Activated CD8-positive, alpha-beta memory T cell treated with anti-CD3 and anti-CD28 coated beads, Interleukin-2, amount 50 U/mL, for 1 hour (primary cell): Measurements from ENCODE around the gene TTC23.

ENCODE experiments used
- DNase-seq: peaks from one replicate; pipeline ENCODE4 v3.0.0-alpha.2; 2020; ENCODE audit errors: extremely low read depth

Gene TTC23, protein sequence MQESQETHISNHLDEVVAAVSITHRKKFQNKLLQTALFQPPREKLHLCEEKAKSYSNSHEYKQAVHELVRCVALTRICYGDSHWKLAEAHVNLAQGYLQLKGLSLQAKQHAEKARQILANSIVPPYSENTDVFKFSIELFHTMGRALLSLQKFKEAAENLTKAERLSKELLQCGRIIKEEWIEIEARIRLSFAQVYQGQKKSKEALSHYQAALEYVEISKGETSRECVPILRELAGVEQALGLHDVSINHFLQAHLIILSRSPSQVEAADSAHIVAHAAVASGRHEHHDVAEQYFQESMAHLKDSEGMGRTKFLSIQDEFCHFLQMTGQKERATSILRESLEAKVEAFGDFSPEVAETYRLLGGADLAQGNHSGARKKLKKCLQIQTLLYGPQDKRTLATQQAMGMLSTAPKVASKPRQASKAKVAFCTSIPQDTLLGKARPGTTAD

DNA sequence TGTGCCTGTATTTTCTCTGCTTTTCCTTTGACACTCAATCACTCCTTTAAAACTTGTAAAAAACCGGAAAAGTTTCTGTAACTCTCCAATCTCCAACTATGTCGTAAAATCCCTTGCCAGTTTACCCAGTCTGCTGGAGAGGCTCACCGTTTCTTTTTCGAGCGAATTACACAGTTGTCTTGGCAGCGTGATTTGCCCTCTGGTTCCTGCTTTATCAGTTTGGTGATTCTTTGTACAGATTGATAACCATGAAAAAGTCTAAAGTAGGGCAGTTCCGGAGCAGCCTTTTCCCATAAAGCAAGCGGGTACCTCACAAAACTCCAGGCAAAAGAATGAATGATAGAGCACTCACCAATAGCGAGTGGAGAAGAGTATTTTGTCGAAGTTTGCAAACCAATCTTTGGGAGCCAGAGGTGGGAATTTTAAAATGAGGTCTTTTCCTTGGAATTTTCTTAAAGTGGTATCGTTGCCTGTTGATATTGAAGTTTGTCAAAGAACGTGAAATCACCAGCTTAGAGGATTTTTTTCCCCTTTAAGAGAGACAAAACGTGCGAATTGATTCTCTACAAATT, at the start of gene TTC23:
TTC23 (minus strand) TSS at position 312 of the 572 bp plus-strand sequence. CDS start 20,869 bp downstream, outside the sequence.
- DNase-seq, result no peak

DNA sequence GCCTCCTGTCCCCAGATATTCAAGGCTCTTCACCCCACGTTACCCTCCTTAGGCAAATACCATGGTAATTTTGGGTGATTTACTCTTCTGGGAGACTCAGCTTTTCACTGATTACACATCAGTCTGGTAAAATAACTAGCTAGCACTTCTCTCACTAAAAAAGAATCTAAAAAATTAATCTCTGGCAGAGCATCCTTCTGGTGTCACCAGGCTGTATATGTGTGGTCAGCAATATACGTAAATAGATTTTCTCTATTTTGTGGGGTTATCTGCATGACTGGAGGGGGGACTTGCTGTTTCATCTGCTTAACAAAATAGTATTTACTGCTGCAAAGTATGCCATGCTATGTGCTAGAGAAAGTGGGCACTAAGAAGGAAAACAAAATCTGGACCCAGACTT, 47.0 kb upstream of the TTC23 start:
- DNase-seq, result no peak

DNA sequence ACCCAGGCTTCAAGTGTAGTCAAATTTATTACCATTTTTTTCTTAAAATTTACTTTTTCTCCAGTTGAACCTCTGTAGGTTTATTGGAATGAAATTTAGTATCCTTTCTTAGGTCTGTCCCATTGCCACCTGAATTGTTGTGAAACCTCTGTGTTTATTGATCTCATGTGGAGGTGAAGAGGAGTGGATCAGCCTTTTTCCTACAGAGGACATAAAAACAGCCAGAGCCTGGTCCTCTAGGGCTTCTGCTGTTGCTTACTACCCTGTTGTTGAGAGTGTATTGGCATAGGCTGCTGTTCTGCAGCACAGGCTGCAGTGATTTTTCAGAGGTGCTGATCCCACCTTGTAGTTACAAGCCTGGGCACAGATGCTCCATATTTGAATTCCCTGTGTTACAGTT, 46.5 kb upstream of the TTC23 start:
- DNase-seq, result no peak

DNA sequence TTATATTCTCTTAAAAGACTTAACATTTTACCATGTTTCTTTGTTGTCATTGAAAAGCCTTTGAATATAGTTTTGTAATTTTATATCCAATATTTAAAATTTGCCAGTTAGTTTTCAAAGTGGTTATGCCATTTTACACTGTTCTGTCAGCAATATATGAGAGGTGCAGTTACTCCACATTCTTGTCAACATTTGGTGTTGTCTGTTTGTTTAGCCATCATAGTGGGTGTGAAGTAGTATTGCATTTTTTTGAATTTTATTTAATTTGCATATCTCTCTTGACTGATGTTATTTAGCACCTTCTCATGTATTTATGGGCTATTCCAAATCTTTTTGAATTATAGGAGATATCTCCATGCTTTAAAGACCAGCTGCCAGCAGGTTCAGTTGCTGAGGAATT, 42.3 kb upstream of the TTC23 start:
- DNase-seq, result no peak

DNA sequence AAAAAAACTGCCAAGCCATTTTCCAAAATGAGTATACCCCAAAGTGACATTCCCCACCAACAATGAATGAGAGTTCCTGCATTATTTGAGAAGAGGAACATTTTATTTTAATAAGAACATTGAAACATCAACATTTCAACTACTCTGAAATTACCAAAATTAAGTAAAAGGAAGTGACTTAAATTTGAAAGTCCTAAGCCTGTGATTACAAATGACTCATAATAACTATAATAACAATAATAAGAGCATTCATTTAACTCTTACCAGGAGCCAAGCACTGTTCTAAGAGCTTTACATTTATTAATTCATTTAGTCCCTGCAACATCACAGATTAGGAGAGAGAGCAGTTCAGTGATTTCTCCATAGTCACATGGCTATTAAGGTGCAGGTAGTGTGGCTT, 34.3 kb upstream of the TTC23 start:
- DNase-seq, result no peak

DNA sequence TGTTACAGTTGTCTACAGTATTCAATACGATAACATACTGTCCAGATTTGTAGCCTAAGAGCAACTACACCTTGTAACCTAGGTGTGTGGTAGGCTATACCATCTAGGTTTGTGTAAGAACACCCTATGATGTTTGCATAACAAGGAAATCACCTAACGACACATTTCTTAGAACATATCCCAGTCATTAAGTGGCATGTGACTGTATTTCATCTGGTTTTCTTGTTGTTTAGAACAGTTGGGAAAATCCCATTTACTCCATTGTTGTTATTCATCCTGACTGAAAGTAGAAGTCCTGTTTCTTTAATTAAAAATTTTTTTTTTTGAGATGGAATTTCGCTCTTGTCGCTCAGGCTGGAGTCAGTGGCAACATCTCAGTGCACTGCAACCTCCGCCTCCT, 33.2 kb upstream of the TTC23 start:
- DNase-seq, result no peak

DNA sequence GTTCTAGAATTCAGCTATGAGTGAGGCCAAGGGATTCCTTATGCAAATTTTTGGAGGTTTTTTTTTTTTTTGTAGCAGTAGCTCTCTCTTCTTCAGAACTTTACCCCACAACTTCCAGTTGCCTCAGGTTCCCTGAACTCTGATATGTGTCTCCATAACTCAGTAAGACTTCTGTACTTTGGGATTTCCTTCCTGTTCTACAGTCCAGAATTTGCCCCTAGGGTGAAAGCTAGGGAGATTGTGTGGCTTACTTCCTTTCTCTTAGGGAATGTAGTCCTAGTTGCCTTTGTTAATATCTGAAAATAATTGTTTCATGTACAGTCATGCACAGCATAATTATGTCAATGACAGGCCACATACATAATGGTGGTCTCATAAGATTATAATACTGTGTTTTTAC, 32.7 kb upstream of the TTC23 start:
- no peak for DNase-seq

DNA sequence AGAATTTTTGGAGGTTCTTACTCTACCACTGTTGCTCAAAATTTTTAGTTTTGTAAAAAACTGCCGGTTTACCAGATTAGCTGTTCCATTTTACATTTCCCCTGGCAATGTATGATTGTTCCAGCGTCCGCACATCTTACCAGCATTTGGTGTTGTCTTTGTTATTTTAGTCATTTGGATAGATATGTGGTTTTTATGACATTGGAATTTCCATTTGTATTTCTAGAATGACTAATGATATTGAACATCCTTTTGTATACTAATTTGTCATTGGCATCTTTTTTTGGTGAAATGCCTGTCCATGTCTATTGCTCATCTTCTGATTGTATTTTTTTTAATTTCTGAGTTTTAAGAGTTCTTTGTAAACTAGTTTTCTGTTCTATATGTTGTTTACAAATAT, 30.4 kb upstream of the TTC23 start:
- no peak for DNase-seq

DNA sequence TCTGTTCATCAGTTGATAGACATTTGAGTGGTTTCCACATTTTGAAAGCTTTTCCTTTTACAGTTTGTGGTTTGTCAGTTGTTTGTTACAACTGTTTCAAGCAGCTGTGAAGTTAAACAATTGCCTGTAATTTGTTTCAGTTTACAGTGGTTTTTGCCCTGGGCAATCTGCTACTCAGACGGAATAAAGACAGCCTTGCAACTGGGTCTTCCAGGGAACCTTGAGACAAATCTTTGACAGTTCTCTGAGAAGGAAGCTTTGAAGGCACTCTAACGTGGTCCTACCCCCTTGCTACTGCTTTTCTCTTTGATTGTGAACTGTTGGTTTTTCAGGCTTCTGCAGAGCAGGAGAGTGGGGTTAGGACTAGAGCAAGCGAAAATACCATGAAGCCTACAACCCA, 29.9 kb upstream of the TTC23 start:
- DNase-seq, result no peak

DNA sequence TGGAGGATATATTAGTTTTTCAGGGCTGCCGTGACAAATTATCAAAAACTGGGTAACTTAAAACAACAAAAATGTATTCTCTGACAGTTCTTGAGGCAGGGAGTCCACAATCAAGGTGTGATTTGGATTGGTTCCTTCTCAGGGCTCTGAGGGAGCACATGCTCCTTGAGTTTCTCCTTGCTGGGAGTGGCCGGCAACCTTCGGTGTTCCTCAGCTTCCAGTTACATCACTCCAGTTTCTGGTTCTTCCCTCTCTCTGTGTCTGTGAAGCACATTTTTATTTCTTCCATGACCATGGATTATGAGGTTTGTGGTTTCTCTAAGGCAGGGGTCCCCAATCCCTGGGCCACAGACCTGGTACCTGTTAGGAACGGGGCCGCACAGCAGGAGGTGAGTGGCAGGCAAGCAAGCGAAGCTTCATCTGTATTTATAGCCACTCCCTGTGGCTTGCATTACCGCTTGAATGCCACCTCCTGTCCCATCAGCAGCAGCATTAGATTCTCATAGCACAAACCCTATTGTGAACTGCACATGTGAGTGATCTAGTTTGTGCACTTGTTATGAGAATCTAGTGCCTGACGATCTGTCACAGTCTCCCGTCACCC, 26.2 kb upstream of the TTC23 start:
- no peak for DNase-seq

DNA sequence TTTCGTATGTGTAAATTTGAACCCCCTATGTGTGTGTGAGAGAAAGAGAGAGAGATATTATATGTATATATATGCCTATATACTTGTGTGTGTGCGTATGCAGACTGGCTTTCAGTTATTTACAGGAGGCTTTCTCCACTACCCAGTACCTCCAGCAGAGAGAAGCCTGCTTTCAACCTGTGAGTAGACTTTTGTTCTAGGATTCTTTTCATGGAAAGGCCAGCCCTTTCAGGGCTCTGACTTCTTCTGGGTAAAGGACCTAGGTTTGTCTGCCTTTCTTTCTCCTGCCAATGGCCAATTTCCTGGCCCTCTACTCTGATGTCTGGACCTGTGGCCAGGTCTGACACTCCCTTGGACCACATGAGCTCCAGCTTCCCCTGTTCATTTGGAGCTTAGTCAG, 25.7 kb upstream of the TTC23 start:
- no peak for DNase-seq

DNA sequence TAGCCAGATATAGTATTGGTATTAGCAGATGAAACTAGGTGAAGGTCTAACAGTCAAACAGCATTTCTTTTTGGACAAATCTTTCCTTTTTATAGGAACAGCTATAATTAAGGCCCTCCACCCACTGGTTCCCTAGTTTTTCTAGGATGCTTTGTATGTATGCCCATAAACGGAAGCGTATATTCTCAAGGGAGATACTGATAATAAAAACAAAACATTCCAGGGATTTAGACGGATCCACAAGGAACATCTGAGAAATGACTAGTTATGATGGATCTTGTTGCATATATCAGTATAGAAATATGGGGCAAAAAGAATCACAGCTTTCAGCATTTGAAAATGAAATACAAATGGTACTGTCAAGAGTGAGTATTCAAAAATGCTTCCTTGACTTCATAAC, 24.4 kb upstream of the TTC23 start:
- no peak for DNase-seq

DNA sequence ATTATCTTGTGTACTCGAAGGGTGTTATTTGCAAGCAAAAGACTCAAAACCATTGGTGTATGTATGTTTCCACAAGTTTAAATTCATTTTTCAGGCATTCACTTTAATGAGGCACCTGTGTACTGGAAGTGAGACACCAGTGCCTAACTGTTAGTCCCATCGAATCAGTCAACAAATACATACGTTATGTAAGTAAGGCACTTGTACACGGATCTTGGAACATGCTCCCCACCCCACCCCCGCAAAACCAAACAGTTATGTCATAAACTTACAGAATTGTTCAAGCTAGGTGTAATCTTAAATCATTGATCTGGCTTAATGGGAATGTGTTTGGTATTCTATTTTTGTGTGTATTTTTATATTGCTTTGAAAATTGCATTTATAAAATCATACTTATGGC, 19.1 kb upstream of the TTC23 start:
- no peak for DNase-seq

DNA sequence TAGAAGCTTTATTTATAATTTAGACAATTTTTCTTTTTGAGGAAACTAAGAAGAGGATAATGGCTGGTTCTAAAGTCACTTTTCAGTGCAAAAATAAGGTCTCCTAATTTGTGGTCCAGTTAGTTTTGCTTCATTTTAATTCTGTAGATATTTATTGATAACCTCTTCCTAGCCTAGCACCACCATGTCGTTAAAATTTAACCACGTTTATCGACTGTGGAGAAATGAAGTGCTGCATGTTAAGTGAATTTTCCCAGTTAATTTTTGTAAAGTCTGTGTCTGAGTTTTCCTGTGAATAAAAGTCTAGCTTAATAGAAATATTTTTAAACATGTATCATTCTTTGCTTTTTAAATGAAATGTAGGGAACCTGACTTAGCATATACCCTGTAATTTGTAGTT, 18.6 kb upstream of the TTC23 start:
- DNase-seq, result no peak

DNA sequence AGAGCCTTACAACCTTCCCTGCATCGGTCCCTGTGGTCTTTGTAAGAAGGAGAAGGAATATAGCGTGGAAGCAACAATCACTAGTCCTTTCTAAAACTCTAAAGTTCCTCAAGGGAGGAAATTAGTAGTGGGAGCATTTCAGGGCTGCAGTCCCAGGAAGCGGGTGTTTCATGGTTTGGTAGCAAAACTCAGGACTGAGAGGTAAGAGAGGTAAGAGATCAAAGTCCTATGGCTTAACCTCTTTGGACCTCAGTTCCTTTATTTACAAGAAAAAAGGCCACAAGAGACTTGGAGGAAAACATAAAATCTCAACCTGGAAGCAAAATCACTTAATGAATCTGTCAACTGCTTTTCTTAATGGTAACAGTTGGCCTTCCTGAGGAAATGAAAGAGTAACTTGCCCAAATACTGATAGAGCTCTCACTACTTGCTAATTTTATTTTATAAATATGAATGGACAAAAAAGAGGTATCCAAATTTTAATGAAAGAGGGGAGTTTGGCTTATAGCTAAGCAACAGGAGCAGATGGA, 16.2 kb upstream of the TTC23 start:
- DNase-seq, result no peak

DNA sequence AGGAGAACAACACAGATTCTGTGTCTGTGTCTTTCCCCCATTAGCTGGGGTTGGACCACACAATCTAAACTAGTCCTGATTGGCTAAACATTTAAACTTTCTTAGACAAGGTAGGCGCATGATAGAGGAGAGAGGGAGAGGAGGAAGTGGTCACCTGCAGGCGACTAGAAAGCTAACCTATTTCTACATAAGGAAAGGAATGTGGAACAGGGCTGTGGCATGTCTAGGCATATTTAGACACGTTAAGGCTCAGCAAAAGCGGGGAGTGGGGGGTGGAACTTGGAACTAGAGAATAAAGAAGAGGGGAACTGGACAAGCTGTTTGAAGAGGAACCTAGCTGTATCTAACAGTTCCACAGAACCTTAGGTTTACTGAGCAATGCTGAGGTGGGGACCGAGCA, 14.7 kb upstream of the TTC23 start:
- DNase-seq, result no peak

DNA sequence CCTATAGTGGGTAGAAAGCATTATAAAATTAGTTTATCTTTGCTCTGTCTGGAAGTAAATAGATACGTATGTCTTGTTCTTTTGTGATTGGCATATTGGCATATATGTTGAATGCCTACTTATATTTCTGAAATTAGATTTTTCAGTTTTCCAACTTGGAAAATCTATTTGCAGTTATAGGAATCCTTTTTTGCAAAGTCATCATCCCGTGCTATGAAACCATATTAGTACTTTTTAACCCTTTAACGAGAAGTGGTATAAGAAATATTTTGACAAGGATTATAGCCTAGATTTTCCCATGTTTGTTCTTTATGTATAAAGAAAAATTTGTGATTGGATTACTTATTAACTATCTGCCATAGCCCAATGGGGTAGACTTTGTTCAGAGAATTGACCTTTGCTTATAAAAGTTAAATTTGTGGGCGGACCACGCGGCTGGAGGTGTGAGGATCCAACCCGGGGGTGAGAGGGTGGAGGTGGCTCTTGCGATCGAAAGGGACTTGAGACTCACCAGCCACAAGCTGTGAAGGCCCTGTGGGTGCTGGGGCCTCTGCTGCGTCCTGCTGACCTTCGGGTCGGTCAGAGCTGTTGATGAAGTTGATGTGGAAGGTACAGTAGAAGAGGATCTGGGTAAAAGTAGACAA, 7.8 kb upstream of the TTC23 start:
- DNase-seq, result no peak

DNA sequence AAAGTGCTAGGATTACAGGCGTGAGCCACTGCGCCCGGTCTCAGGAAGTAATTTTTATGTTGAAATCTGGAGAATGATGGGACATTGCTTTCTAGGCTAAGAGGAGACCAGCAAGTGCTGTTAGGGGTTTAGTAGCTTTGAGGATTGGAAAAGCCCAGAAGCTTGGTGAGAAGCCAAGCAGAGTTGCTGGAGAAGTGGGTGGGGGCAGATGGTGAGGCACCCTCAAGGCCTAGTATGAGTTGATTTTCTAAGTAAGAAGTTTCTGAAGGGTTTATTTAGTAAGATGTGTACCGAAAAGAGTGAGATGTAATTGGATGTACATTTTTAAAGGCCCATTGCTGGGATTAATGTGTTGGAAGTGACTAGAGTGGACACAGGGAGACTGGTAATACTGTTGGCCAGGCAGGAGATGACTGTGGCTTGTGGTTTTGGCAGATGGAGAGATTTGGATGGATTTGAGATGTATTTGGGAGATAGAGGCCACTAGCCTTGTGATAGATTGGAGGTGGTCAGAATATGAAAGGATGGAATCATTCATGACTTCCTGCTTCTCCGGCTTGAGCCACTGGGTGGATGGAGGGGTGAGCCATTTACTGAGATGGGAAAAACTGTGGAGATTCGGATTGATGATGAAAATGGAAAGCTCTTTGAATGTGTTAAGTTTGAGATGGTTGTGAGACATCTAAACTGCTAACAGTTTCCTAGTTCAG, 4.2 kb upstream of the TTC23 start:
- no peak for DNase-seq

DNA sequence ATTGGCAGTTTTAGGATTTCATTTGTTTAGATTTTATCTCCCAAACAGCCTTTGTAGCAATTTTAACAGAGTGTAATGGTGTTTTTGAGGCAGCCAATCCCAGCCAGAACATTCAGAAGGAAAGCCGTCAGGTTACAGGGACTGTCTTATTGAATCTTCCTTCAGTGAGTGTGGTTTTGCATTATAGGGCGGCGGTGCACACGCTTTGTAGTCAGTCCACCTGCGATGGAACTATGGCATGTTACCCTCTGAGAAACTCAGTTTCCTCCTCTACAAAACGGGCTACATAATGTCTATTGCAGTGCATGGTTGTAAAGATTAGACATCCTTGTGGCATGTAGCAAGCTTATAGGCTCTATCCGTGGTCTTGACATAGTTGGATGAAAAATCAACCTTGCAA, 2.9 kb upstream of the TTC23 start:
- no peak for DNase-seq

DNA sequence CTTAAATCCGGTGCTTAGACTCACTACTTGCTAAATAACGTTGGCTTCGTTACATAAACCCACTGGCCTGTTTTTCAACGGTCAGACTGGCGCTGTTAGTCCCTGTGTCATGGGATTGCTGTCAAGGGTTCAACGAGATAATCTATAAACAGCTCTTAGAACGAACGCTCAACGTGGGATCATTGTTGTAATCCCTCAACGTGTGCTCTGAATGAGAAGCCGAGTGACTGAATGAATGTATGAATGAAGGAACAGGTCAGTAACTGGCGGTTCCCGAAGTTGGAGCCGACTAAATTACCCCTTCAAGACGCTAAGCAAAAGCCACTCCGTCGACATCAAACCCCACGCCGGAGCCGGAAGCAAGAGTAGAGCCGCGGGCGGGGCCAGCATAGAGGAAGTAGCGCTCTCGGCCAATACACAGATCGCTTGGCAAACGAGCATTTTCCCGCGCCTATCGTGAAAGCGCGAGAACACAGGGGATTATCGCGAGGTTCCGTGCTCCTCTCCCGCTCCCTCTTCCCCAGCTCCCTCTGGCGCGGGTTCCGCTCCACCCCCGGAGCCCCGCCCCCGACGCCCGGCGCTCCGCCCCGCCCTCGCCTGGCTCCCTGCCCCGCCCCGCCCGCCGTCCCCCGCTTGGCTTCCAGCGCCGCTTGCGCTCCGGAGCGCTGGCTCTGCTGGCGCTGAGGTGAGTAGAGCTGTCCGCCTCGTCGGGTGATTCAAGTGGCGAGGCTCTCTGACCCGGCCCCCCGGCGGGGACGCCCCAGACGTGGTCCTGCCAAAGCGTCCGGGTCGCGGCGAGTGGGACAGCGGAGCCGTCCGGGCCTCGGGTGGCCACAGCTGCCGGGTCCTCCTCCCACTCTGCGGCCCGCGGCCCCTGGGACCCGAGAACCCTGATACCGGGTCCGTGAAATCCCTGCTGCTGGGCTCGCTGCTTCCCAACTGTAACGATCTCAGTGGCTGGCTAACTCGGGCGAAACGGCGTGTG, 1.8 kb upstream of the TTC23 start, which contains the start of gene LRRC28:
LRRC28 (plus strand) TSS at position 625 of the 985 bp plus-strand sequence. CDS start 4,477 bp downstream, outside the sequence.
- peak; percentile 85 for DNase-seq

DNA sequence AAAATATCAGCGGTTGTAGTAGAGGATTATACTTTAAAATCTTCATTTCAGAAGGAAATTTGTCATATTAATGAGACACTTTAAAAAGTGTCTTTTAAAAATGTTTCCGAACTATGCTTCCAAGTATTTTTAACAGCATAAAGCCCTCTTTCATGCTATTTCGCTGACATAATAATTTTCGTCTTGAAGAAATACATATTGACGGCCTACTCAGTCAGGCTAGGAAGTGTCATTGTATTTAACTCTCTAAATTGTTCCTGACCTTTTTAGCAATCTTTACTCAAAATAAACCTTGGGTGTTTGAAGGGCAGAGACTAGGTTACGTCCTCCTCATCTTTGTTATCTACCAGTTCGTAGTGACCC, 1.1 kb upstream of the TTC23 start:
- no peak for DNase-seq
